ENCODE results near the gene MEIOSIN. TPM values are rescaled to one million over a fixed set of nuclear protein-coding genes. Genes with fewer than 3 reads are reported as not detected.

Gene MEIOSIN
- total and polyA plus RNA-seq, 2 of the 4 experiments (the other 2 are of a cell fraction) = not detected

- Histone ChIP-seq H3K36me3 (ENCODE audit: control insufficient read depth, insufficient read depth, low read length) (peaks cover 8% of the 10 kb centered on the region; the same call in 1 of the 2 replicates), H3K56ac (ENCODE audit: extremely low read depth, insufficient read depth, low read length) (peak overlapping the region; percentile 74), H4K8ac (ENCODE audit: low read depth in 2 of 2, low read length in 2 of 2) (peak overlapping the region; percentile 15 to 82; a peak in 3 of 4 replicates), H3K18ac (ENCODE audit: low read depth, low read length) (peak overlapping the region; percentile 72), H3K4me3 (ENCODE audit: insufficient read depth, low read depth, low read length) (peak overlapping the region; percentile 62), H2BK20ac (ENCODE audit: low read depth, low read length) (no peak overlapping the region), H2BK5ac (ENCODE audit: low read depth, low read length, poor library complexity, severe bottlenecking) (peak overlapping the region; percentile 97), H3K4me1 (ENCODE audit: control insufficient read depth, insufficient read depth, low read length) (peaks cover 22% of the 10 kb centered on the region), H3K9me1 (ENCODE audit: insufficient read depth, low read length) (no peaks in the 10 kb centered on the region; the same call in 1 of the 2 replicates), H3K9ac (ENCODE audit: low read depth, low read length) (peak overlapping the region; percentile 94), H3K27me3 (ENCODE audit: control insufficient read depth, insufficient read depth, low read length) (no peaks in the 10 kb centered on the region), H3K9me3 (ENCODE audit: control insufficient read depth, insufficient read depth, low read length) (no peaks in the 10 kb centered on the region), H3K4ac (ENCODE audit: low read depth, low read length) (peak overlapping the region; percentile 89), H2AK9ac (replicated peaks; ENCODE audit: low read depth, low read length, poor library complexity) (peak overlapping the region; percentile 98), H2BK15ac (ENCODE audit: low read depth, low read length) (no peak overlapping the region; the same call in 2 of the 3 replicates), H3K4me2 (ENCODE audit: low read depth, low read length) (peak overlapping the region; percentile 87), H3K79me1 (ENCODE audit: low read depth in 1 of 2, low read length in 2 of 2) (peaks cover 4 to 20% of the 10 kb centered on the region in 2 experiments; a peak in 1 of 4 replicates), H3K27ac (ENCODE audit: insufficient read depth, low read length) (peak overlapping the region; percentile 98), H4K91ac (ENCODE audit: insufficient read depth, low read depth, low read length) (peak overlapping the region; percentile 92), H2AK5ac (ENCODE audit: low read depth, low read length) (peak overlapping the region; percentile 73), H2AFZ (replicated peaks; ENCODE audit: low read length, poor library complexity) (peak overlapping the region; percentile 94), H2BK120ac (ENCODE audit: low read depth, low read length) (peak overlapping the region; percentile 63), H4K20me1 (ENCODE audit: insufficient read depth, low read length) (peaks cover 12% of the 10 kb centered on the region), H3K14ac (replicated peaks; ENCODE audit: low read depth, low read length) (peak overlapping the region; percentile 65), H3K23ac (ENCODE audit: low read depth, low read length) (peak overlapping the region; percentile 57), H4K5ac (ENCODE audit: low read depth, low read length) (peak overlapping the region; percentile 78)
- no TSS peak for BruUV-seq (replicated peaks)
- intact Hi-C loops (cut with micrococcal nuclease) = loop anchor here (2.0 kb wide), 1 partner anchor 76 kb away; the partner anchor contains the start of gene QPCTL
- in situ Hi-C loops (cut with MboI; ENCODE audit: low sequenced_read_pairs) = no loop called here
- DNase-seq = peak; percentile 41
- ATAC-seq (ENCODE audit: low read depth) = no peak
- WGBS, 2 experiments (ENCODE audit: extremely low coverage in 2 of 2, insufficient read length in 1 of 2) = 0% methylated on average over 13 of the region's 33 CpGs; no CpG with 5 or more reads in 1 of the 2 experiments
- TF ChIP-seq POLR2A (IDR thresholded peaks at IDR 0.05; ENCODE audit: low read depth, low read length) (no peak; the same call in 1 of the 2 replicates), USF2 (IDR thresholded peaks at IDR 0.05; ENCODE audit: low read depth, low read length) (no peak), CEBPB (IDR thresholded peaks at IDR 0.05; ENCODE audit: low read depth, low read length) (no peak), MXI1 (IDR thresholded peaks at IDR 0.05; ENCODE audit: borderline replicate concordance, low read depth, low read length) (no peak), MAZ (IDR thresholded peaks at IDR 0.05; ENCODE audit: borderline replicate concordance, low read depth, low read length) (no peak), FOS (IDR thresholded peaks at IDR 0.05; ENCODE audit: low read depth, low read length) (no peak)
- ChIA-PET POLR2A (ENCODE audit: unreplicated experiment) (interaction anchor here (0.8 to 1.2 kb wide), 4 partner anchors 24 to 76 kb away, joined by 3 to 6 read pairs (median 5); partner anchors contain the start of genes DMWD, QPCTL and SNRPD2), CTCF (interaction anchor here (1.3 to 3.0 kb wide), 2 partner anchors 31 to 49 kb away, joined by 4 to 24 read pairs; no protein-coding TSS in a partner anchor)
- dilution Hi-C loops (cut with HindIII; ENCODE audit: low sequenced_read_pairs, unreplicated experiment) = no loop called here
These were observed 35.4 kb downstream of the MEIOSIN start for GRCh38 chr19:45768655-45768983.
